Endothelial cell of umbilical vein (primary cell): ENCODE measurements around the gene RPS14. TPM values are rescaled to one million over a fixed set of nuclear protein-coding genes. Genes with fewer than 3 reads are reported as not detected.

Experiments used
- BruUV-seq: library from RNA; stranded (reverse); fragments of 400-500 nt; replicated peaks from 2 replicates; lab custom pipeline; 2021; lab: Mats Ljungman, UMichigan
- CTCF ChIA-PET: fragments of 300-600, 350-600 bp; sonication (Branson Sonifier 250); formaldehyde crosslinking; loops from one replicate; lab custom pipeline; 2021; ENCODE audit warnings: antibody characterized with exemption, inconsistent platforms; lab: Charles Lee
- POLR2A ChIA-PET: fragments of 300-600, 350-600 bp; sonication (Branson Sonifier 250); formaldehyde crosslinking; loops from one replicate; lab custom pipeline; 2021; ENCODE audit warnings: antibody characterized with exemption, inconsistent platforms; lab: Charles Lee
- DNase-seq: peaks from one replicate; pipeline ENCODE4 v3.0.0-alpha.2; 2011; ENCODE audit warnings: low read depth, low spot score
- FAIRE-seq: peaks from 2 replicates; lab custom pipeline; 2011; peaks lifted over from hg19 to GRCh38; lab: Jason Lieb, UNC
- H2AFZ ChIP-seq: 2 replicates; pipeline ENCODE4 v1.6.0; 2012; ENCODE audit warnings: low read depth, low read length, control low read depth, inconsistent platforms
- H3K27ac ChIP-seq: 2 replicates; pipeline ENCODE4 v1.5.1; 2011; ENCODE audit warnings: low read depth, mild to moderate bottlenecking, control low read depth, low read length, moderate library complexity; ENCODE audit not compliant: insufficient read depth
- H3K27me3 ChIP-seq, 2 experiments: 2 replicates each; pipeline versions ENCODE4 v1.6.0 to v1.6.1; 2011; ENCODE audit warnings: low read length in 2 of 2, mixed read lengths in 1 of 2; ENCODE audit not compliant: control insufficient read depth in 2 of 2, insufficient read depth in 2 of 2
- H3K36me3 ChIP-seq, 2 experiments: 2 replicates in 1 of 2; 3 replicates in 1 of 2; pipeline ENCODE4 v1.5.1; 2011; ENCODE audit warnings: low read length in 2 of 2, mild to moderate bottlenecking in 1 of 2, moderate library complexity in 1 of 2; ENCODE audit not compliant: control insufficient read depth in 2 of 2, insufficient read depth in 2 of 2; ENCODE audit errors: extremely low read depth in 1 of 2
- H3K4me1 ChIP-seq: 3 replicates; pipeline ENCODE4 v1.5.1; 2011; ENCODE audit warnings: mild to moderate bottlenecking, low read length; ENCODE audit not compliant: control insufficient read depth, insufficient read depth; ENCODE audit errors: extremely low read depth
- H3K4me2 ChIP-seq: 2 replicates; pipeline ENCODE4 v1.6.1; 2011; ENCODE audit warnings: low read length, control low read depth, mixed read lengths; ENCODE audit not compliant: insufficient read depth
- H3K4me3 ChIP-seq, 3 experiments: fragments of 200-600 bp in 1 of 3; sonication (generic), shearing (Covaris generic) in 1 of 3; replicated peaks in 1 of 3; 2 replicates each; pipeline ENCODE4 v1.5.1; 2011 to 2016; ENCODE audit warnings: control low read depth in 3 of 3, low read length in 3 of 3, mild to moderate bottlenecking in 2 of 3, inconsistent platforms in 1 of 3, low read depth in 1 of 3, moderate library complexity in 1 of 3; ENCODE audit not compliant: insufficient read depth in 1 of 3
- H3K79me2 ChIP-seq: 2 replicates; pipeline ENCODE4 v1.6.0; 2012; ENCODE audit warnings: low read length, inconsistent platforms; ENCODE audit not compliant: control insufficient read depth, insufficient read depth
- H3K9ac ChIP-seq: replicated peaks from 2 replicates; pipeline ENCODE3; 2011; ENCODE audit warnings: low read length, control low read depth; ENCODE audit not compliant: insufficient read depth; ENCODE audit errors: extremely low read depth
- H3K9me1 ChIP-seq: replicated peaks from 3 replicates; pipeline ENCODE4 v1.6.0; 2011; ENCODE audit warnings: mild to moderate bottlenecking, low read length; ENCODE audit not compliant: control insufficient read depth, insufficient read depth; ENCODE audit errors: extremely low read depth
- H3K9me3 ChIP-seq: replicated peaks from 2 replicates; pipeline ENCODE4 v1.5.1; 2012; ENCODE audit warnings: low read length, inconsistent platforms; ENCODE audit not compliant: control insufficient read depth, insufficient read depth
- H4K20me1 ChIP-seq: replicated peaks from 2 replicates; pipeline ENCODE3; 2011; ENCODE audit warnings: mild to moderate bottlenecking, low read length; ENCODE audit not compliant: control insufficient read depth, insufficient read depth; ENCODE audit errors: extremely low read depth
- CTCF ChIP-seq, 2 donors: IDR thresholded peaks; 1 replicate in 1 of 2; 2 replicates in 1 of 2; pipeline ENCODE4 v1.5.1; 2011; ENCODE audit warnings: low read length in 2 of 2, mild to moderate bottlenecking in 2 of 2, moderate library complexity in 2 of 2, control low read depth in 1 of 2, inconsistent platforms in 1 of 2, low read depth in 1 of 2; ENCODE audit not compliant: insufficient read depth in 1 of 2; ENCODE audit errors: extremely low read depth in 1 of 2
- EZH2 ChIP-seq: IDR thresholded peaks from 2 replicates; pipeline ENCODE4 v1.6.1; 2012; ENCODE audit warnings: borderline replicate concordance, low read depth, mild to moderate bottlenecking, moderate library complexity, low read length, inconsistent platforms; ENCODE audit not compliant: severe bottlenecking
- FOS ChIP-seq: IDR thresholded peaks from 2 replicates; pipeline ENCODE4 v1.6.1; 2011; ENCODE audit warnings: mild to moderate bottlenecking, low read length, moderate library complexity, borderline replicate concordance; ENCODE audit not compliant: insufficient read depth
- GATA2 ChIP-seq: IDR thresholded peaks from 2 replicates; pipeline ENCODE4 v1.7.0; 2011; ENCODE audit warnings: low read depth, mild to moderate bottlenecking, moderate library complexity, mixed read lengths, low read length; ENCODE audit not compliant: insufficient read length, insufficient read depth
- JUN ChIP-seq: IDR thresholded peaks from 2 replicates; pipeline ENCODE4 v1.6.1; 2011; ENCODE audit warnings: borderline replicate concordance, low read depth; ENCODE audit not compliant: insufficient read length, insufficient read depth
- MAX ChIP-seq: IDR thresholded peaks from 2 replicates; pipeline ENCODE4 v1.6.1; 2011; ENCODE audit not compliant: insufficient read depth, insufficient read length
- MYC ChIP-seq: IDR thresholded peaks from one replicate; pipeline ENCODE4 v1.6.1; 2011; ENCODE audit warnings: mild to moderate bottlenecking, low read depth, low read length
- POLR2A ChIP-seq: IDR thresholded peaks from 2 replicates; pipeline ENCODE4 v1.6.1; 2012; ENCODE audit warnings: low read depth, mild to moderate bottlenecking, control low read depth, low read length
- POLR2AphosphoS5 ChIP-seq: IDR thresholded peaks from 2 replicates; pipeline ENCODE4 v1.6.1; 2012; ENCODE audit warnings: low read depth, mild to moderate bottlenecking, control low read depth, low read length, moderate library complexity; ENCODE audit not compliant: insufficient read depth
- dilution Hi-C: fragments of 300-500 bp; cut with MboI; formaldehyde crosslinking; loops from one replicate; pipeline ENCODE4 v1.15.0; 2019; ENCODE audit warnings: low sequenced_read_pairs; ENCODE audit not compliant: extremely low pct_ligation_motif_present
- intact Hi-C: fragments of 100-400 bp; cut with micrococcal nuclease; formaldehyde crosslinking; loops from one replicate; pipeline ENCODE4 v1.10.0; 2022
- polyA plus RNA-seq, 4 experiments: library from polyadenylated mRNA; depleted of rRNA in 3 of 4; stranded (reverse) in 3 of 4; unstranded in 1 of 4; fragments of >200 nt; gene quantifications; 2 replicates each; pipeline versions ENCODE4 v1.2.1 to v1.2.3, GENCODE V29; 2011 to 2012; ENCODE audit warnings: missing spikeins in 1 of 4
- total RNA-seq: library from RNA; stranded (reverse); gene quantifications from 2 replicates; pipeline ENCODE4 v1.2.3, GENCODE V29; 2021

RPS14 gene
- total and polyA plus RNA-seq, 2 donors (not counting 3 experiments of a cell fraction or from before 2014, with no cell fraction given) = 1,852 to 5,521 TPM

- no peak overlapping the region for H2AFZ ChIP-seq
- TF ChIP-seq POLR2A = no peak
- no peak for TF ChIP-seq GATA2
- no peak for TF ChIP-seq FOS
- no peak for TF ChIP-seq EZH2
- no peak for TF ChIP-seq CTCF (IDR thresholded peaks at IDR 0.05; ENCODE audit: extremely low read depth in 1 of 2, insufficient read depth in 1 of 2, low read depth in 1 of 2, low read length in 2 of 2)
- TF ChIP-seq MYC = no peak
- H3K27me3 ChIP-seq = no peaks in the 10 kb centered on the region
- no peak overlapping the region for H3K4me3 ChIP-seq
- dilution Hi-C loops (no loop called here), intact Hi-C loops (no loop called here)
- H4K20me1 ChIP-seq = no peaks in the 10 kb centered on the region
- DNase-seq = no peak
- H3K9me1 ChIP-seq = no peaks in the 10 kb centered on the region
- no peak overlapping the region for H3K9ac ChIP-seq
- H3K27ac ChIP-seq = no peak overlapping the region
- no peaks in the 10 kb centered on the region for H3K79me2 ChIP-seq
- H3K4me2 ChIP-seq = no peak overlapping the region
- CTCF ChIA-PET = no interaction called here
- POLR2A ChIA-PET = no interaction called here
- no peaks in the 10 kb centered on the region for H3K36me3 ChIP-seq
- BruUV-seq = no TSS peak
- no peaks in the 10 kb centered on the region for H3K4me1 ChIP-seq
- FAIRE-seq = no peak
- H3K9me3 ChIP-seq = no peaks in the 10 kb centered on the region
Observed at GRCh38 chr5:150431048-150431447, 18.5 kb downstream of the RPS14 start.

GRCh38 chr5:150429410-150429873, 20.1 kb downstream of the RPS14 start:
- Histone ChIP-seq H2AFZ (no peak overlapping the region), H3K9me1 (no peaks in the 10 kb centered on the region), H3K9me3 (no peaks in the 10 kb centered on the region), H3K4me2 (no peak overlapping the region), H3K27me3 (no peaks in the 10 kb centered on the region), H3K27ac (no peak overlapping the region), H3K4me1 (no peaks in the 10 kb centered on the region), H3K9ac (no peak overlapping the region), H3K36me3 (no peaks in the 10 kb centered on the region), H4K20me1 (no peaks in the 10 kb centered on the region), H3K79me2 (no peaks in the 10 kb centered on the region), H3K4me3 (no peak overlapping the region)
- FAIRE-seq = no peak
- dilution Hi-C loops (no loop called here), intact Hi-C loops (no loop called here)
- POLR2A ChIA-PET = no interaction called here
- no peak for TF ChIP-seq FOS
- TF ChIP-seq MAX = no peak
- TF ChIP-seq GATA2 = no peak
- no peak for TF ChIP-seq POLR2AphosphoS5
- TF ChIP-seq EZH2 = no peak
- TF ChIP-seq JUN = no peak
- no peak for TF ChIP-seq CTCF (IDR thresholded peaks at IDR 0.05; ENCODE audit: extremely low read depth in 1 of 2, insufficient read depth in 1 of 2, low read depth in 1 of 2, low read length in 2 of 2)
- no peak for TF ChIP-seq MYC
- no peak for TF ChIP-seq POLR2A
- no TSS peak for BruUV-seq
- CTCF ChIA-PET = no interaction called here
- DNase-seq = no peak
